Occipital lobe (tissue), 2 donors: Measurements from ENCODE around the gene CISTR. TPM values are rescaled to one million over a fixed set of nuclear protein-coding genes. Genes with fewer than 3 reads are reported as not detected.
"Not testable (repeated sequence)": the region's sequence is repeated elsewhere in the genome, so short reads cannot be mapped to it uniquely, and the experiment has no call there.

ENCODE experiments used
- DNase-seq: peaks from one replicate; lab custom pipeline; 2025; lab: John Stamatoyannopoulos, UW
- total RNA-seq: library from RNA; depleted of rRNA; stranded (reverse); fragments of >200 nt; gene quantifications from one replicate; pipeline ENCODE4 v1.2.3, GENCODE V29; 2014

Gene CISTR
- not detected for total RNA-seq

GRCh38 chr12:53751336-53752191, at the start of gene CISTR:
TSS of gene CISTR (minus strand) at chr12:53751979.
- peak; percentile 43 for DNase-seq

- peak; percentile 56 for DNase-seq
Measured at GRCh38 chr12:53798575-53798974, 46.8 kb upstream of the CISTR start.

- DNase-seq: peak; percentile 5
Measured at GRCh38 chr12:53795927-53796326, 44.1 kb upstream of the CISTR start.

- no peak for DNase-seq
Measured at GRCh38 chr12:53793221-53793620, 41.4 kb upstream of the CISTR start.

GRCh38 chr12:53791735-53792326, 40.1 kb upstream of the CISTR start:
- DNase-seq: no peak

- no peak for DNase-seq
Measured at GRCh38 chr12:53789570-53789969, 37.8 kb upstream of the CISTR start.

GRCh38 chr12:53788892-53789291, 37.1 kb upstream of the CISTR start:
- no peak for DNase-seq

- no peak for DNase-seq
Measured at GRCh38 chr12:53786411-53786810, 34.6 kb upstream of the CISTR start.

- DNase-seq: no peak
Measured at GRCh38 chr12:53785161-53785560, 33.4 kb upstream of the CISTR start.

GRCh38 chr12:53782093-53782703, 30.4 kb upstream of the CISTR start:
- DNase-seq: no peak

- DNase-seq: no peak
Measured at GRCh38 chr12:53781228-53781801, 29.5 kb upstream of the CISTR start.

- no peak for DNase-seq
Measured at GRCh38 chr12:53780323-53780722, 28.5 kb upstream of the CISTR start.

GRCh38 chr12:53779679-53780078, 27.9 kb upstream of the CISTR start:
- not testable (repeated sequence) for DNase-seq

- DNase-seq: no peak
Measured at GRCh38 chr12:53777936-53778644, 26.3 kb upstream of the CISTR start.

GRCh38 chr12:53777412-53777811, 25.6 kb upstream of the CISTR start:
- no peak for DNase-seq

- DNase-seq: no peak
Measured at GRCh38 chr12:53776872-53777271, 25.1 kb upstream of the CISTR start.

GRCh38 chr12:53775478-53776145, 23.8 kb upstream of the CISTR start:
- no peak for DNase-seq

- no peak for DNase-seq
Measured at GRCh38 chr12:53770281-53770680, 18.5 kb upstream of the CISTR start.

- DNase-seq: no peak
Measured at GRCh38 chr12:53768976-53769375, 17.2 kb upstream of the CISTR start.

- no peak for DNase-seq
Measured at GRCh38 chr12:53766881-53767280, 15.1 kb upstream of the CISTR start.

- no peak for DNase-seq
Measured at GRCh38 chr12:53765891-53766290, 14.1 kb upstream of the CISTR start.
